ENCODE results near the gene MAN2A2.
"Not testable (repeated sequence)": the region's sequence is repeated elsewhere in the genome, so short reads cannot be mapped to it uniquely, and the experiment has no call there.

Gene MAN2A2

GRCh38 chr15:90884719-90885431 lies 18.2 kb upstream of the MAN2A2 start:
- DNase-seq, result no peak

DNA sequence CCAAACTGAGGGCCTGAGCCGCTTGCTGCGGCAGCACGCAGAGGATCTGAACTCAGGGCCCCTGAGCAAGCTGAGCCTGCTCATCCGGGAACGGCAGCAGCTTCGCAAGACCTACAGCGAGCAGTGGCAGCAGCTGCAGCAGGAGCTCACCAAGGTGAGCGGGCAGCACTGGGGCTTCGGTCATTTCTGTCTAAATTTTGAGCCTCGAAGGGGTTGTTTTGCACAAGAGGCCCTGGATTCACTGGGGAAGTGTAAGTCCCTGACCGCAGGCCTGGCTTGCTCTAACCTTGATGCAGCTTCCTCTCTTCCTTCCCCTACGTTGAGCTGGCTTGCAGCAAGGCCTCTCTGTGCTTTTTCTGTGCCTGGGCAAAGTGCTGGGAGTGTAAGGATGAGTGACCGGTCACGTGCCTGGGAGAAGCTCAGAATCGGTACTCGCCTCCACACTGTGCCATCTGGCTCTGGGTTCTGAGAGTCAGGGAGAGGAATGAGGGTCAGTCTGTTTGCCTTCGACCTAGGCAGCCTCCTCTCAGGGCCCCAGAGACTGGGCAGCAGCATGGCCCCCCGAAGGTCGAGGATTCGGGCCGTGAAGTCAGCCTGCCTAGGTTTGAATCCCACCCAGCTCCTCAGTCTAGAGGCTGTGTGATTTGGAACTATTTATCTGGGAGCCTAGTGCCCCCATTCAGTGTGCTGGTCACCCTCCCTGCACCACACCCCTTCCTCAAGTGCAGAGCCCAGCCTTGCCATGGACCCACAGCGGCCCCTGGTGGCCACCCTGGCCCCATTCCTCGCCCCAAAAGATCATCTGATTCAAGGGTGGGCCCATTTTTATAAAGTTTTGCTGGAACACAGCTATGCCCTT lies 17.4 kb upstream of the MAN2A2 start:
- DNase-seq, result peak; percentile 31 to 78 (median 66)

- DNase-seq, result no peak
Measured at GRCh38 chr15:90886291-90886614, 16.8 kb upstream of the MAN2A2 start.

DNA sequence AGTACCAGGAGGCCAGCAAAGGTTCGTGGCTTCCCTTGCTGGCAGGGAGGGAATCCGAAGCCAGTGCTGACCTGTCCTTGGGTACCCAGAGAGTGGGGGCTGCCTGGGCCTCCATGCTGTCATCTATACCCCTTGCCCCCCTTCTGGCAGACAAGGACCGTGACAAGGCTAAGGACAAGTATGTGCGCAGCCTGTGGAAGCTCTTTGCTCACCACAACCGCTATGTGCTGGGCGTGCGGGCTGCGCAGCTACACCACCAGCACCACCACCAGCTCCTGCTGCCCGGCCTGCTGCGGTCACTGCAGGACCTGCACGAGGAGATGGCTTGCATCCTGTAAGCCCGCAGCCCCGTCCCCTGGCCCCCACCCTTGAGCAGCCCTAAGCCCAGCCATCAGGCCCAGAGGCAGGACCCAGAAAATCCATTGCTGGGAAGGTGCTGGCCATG lies 16.0 kb upstream of the MAN2A2 start:
- no peak for DNase-seq

DNA sequence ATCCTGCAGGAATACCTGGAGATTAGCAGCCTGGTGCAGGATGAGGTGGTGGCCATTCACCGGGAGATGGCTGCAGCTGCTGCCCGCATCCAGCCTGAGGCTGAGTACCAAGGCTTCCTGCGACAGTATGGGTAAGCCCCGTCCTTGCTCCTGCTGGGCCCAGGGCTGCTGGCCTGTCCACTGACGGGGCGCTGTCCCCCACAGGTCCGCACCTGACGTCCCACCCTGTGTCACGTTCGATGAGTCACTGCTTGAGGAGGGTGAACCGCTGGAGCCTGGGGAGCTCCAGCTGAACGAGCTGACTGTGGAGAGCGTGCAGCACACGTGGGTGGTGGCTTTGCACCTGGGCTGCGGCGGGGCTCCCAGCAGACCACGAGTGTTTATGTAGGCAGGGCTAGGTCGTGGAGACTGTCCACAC lies 13.8 kb upstream of the MAN2A2 start:
- DNase-seq, result no peak

DNA sequence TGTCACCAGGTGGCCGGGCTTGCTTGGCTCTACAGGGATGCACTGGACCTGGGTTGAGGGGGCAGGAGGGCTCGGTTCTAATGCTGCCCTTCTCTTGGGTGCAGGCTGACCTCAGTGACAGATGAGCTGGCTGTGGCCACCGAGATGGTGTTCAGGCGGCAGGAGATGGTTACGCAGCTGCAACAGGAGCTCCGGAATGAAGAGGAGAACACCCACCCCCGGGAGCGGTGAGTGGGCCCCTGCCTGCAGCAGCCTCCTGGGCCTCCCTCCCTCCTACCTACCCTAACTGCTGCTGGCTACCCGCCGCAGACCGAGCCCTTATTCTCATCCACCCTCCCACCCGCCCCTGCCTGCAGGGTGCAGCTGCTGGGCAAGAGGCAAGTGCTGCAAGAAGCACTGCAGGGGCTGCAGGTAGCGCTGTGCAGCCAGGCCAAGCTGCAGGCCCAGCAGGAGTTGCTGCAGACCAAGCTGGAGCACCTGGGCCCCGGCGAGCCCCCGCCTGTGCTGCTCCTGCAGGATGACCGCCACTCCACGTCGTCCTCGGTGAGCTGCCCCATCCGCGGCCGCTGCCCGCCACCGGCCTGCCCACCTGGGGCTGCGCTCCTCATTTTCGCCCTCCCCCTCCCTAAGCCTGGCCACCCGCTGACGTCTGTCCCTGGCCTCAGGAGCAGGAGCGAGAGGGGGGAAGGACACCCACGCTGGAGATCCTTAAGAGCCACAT lies 13.2 kb upstream of the MAN2A2 start:
- no peak for DNase-seq

DNA sequence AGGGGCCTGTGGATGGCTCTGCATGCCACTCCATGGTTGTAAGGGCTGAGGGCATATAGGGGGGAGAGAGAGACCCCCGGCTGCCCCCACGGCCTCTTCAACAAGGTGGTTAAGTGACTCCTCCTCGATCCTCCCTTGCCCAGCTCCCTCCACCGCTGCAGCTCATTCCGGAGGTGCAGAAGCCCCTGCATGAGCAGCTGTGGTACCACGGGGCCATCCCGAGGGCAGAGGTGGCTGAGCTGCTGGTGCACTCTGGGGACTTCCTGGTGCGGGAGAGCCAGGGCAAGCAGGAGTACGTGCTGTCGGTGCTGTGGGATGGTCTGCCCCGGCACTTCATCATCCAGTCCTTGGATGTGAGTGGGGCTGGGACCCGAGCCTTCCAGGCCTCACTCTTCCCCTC lies 12.3 kb upstream of the MAN2A2 start:
- DNase-seq, result no peak

- DNase-seq, result no peak
Measured at GRCh38 chr15:90891346-90891949, 11.7 kb upstream of the MAN2A2 start.

- no peak for DNase-seq
Measured at GRCh38 chr15:90892023-90892422, 11.1 kb upstream of the MAN2A2 start.

GRCh38 chr15:90892498-90893174 lies 10.5 kb upstream of the MAN2A2 start:
- DNase-seq, result no peak

- DNase-seq, result no peak
Measured at GRCh38 chr15:90893175-90894090, 9.7 kb upstream of the MAN2A2 start.

DNA sequence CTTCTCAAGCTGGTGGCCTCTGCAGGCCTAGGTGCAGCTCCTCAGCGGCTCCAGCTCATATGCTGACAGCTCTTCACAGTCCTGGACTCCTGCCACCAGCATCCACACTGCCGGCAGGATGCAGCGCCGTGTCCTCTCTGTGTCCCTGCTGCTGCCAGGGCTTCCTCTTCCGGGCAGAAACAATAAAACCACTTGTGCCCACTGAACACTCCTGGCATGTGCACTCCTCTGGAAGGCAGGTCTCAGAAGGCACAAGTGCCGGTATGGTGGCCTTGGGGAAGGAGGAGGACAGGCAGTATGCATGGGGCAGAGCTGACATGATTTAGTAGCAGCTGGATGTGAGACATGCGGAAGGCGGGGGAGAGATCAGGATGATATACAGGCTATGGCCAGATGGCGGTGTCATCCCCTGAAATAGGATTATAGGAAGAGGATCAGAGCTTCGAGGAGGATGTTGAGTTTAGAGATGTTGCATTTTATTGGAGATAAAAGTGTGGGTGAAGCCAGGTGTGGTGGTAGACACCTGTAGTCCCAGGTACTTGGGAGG lies 7.5 kb upstream of the MAN2A2 start:
- no peak for DNase-seq

GRCh38 chr15:90897131-90897655 lies 5.9 kb upstream of the MAN2A2 start:
- DNase-seq, result not testable (repeated sequence)

GRCh38 chr15:90901175-90902039 lies 1.7 kb upstream of the MAN2A2 start:
- no peak for DNase-seq

GRCh38 chr15:90902040-90902839 lies 862 bp upstream of the MAN2A2 start:
- DNase-seq, result peak; percentile 51 to 79 (median 62)

DNA sequence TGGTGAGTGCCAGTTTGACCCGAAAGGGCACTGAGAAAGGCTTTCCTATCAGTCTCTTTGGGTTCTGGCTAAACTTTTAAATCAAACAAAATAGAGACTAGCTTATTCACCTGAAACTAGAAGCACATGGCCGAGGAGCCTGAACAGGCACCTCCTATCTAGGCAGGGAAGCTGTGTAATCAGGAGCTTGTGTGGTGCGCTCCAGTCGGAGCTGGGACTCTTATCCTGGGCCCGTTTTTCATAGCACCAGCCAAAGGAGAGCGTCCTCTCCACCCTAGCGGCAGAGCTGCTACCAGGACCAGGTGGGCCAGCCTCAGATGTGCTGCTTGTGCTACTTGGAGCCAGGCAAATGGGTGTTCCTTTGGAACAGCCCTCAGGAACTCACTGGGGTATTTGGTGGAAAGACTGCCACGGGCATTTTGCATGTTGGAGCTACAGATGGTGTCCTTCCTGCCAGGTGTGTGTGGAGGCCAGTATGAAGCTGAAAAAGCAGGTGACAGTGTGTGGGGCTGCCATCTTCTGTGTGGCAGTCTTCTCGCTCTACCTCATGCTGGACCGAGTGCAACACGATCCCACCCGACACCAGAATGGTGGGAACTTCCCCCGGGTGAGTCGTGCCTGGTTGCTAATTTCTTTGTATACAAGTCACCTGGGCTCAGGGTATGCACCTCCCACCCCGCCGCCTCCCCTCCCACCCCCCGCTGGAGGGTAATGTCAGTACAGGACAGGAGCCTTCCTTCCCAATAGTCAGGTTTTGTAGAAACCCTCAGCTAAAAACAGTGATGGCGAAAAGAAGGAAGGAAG lies 833 bp downstream of the MAN2A2 start:
- no peak for DNase-seq

- DNase-seq, result no peak
Measured at GRCh38 chr15:90904746-90905145, 1.6 kb downstream of the MAN2A2 start.

All from stimulated activated naive CD4-positive, alpha-beta T cell (primary cell).